HG02763 (cell line): ENCODE results near the gene RNFT2.

Source experiments
- ATAC-seq: cut with Tn5 transposase; IDR thresholded peaks from one replicate; pipeline ENCODE4 v1.9.1; 2021; ENCODE audit warnings: mild to moderate bottlenecking, moderate library complexity; ENCODE audit not compliant: unreplicated experiment

The RNFT2 gene

DNA sequence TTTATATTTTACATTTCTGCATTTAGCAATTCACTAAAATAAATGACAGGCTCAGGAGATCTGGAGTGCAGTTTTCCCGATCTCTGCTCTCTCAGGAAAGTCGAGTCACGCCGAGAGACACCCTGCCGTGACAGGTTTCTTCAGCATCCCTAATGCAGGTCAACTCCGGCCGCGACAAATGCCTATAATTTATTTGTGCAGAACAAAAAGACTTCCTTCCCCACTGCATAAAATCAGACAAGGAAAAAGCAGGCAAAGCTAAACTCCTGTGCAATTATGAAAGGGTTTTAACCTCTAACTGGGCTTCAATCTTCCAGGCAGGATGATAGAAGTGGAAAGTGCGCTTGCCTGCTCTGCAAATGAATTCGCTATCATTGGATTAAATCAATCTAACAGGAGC, 28.3 kb upstream of the RNFT2 start:
- ATAC-seq = no peak

DNA sequence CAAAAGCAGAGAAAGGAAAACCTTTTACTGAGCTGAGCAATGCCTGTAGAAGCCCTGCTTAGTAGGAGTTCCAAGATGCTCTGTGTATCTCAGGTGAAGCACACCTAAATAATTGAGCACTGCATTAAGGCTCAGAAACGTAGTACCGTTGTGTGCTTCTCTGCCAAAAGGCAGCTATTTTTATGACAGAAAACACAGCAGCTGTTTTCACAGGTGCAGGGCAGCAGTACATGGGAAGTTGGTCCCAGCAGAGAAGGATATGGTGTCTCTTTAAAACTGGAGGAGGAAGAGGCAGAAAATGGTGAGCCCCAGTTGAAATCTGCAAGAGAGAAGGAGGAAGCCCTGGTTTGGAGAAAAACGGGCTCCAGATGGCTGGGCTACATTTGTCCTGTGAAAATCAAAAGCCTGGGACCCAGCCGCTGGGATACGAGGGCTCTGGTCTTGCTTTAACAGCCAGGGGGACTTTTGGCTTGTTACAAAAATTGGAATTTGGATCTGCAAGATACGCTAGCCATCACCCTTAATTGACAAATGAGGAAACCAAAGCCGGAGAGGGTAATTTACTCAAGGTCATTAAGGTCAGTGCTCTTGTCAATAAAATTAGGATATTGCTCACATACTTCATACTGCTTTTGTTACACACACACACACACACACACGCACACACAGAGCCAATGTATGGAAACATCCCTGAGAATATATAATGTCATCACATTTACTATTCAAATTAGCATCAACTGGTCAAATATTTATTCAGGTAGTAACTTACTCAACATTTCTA, 27.6 kb upstream of the RNFT2 start:
- ATAC-seq = no peak

DNA sequence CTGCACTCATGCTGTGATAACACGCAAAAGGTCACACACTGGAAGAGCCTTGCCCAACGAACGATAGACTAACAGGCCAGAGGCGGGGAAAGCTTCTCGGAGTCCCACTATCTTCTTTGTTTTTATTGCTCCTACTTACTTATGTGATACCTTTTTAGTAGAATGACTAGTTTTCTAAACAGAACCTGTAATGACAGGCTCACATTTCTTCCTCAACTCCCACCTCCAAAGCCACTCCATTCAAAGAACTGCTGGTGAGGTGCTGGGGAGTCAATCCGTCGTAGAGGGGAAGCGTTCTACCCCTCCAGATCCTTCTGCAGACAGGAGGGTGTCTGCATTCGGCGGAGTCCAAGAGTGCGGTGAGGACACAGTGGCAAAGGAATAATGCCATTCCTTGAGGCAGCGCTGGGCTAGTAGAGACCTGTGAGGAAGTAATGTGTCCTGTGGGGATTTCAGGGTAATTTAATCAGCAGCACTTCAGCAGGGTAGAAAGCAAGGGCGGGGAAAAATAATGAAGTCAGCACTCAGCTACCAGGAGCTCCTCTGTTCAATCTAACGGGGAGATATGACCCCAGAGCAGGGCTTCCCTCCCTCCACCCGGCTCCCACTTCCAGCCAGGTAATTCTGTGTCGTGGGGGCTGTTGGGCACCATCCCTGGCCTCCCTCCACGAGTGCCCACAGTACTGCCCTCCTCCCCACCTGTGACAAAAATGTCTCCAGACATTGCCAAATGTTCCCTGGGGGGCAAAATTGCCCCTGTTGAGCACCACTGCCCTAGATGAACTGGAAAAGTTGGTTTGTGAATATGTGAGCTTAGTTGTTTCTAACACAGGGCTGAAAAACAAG, 25.4 kb upstream of the RNFT2 start:
- ATAC-seq = no peak

DNA sequence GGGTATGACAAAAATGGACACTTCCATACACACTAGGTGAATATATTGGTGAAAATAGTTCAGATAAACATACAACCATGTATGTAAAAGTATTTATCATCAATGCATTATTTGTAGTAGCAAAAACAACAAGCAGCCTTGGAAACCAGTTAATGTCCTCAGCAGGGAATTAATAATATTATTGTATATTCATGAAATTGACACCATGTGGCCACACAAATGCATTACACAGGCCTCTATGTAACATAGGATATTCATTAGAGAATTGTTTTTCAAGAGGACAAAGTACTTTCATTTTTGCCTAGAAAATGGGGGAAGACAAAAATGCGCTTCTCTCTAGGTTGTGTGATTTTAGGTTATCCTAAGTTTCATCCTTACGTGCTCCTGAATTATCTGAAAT, 24.6 kb upstream of the RNFT2 start:
- no peak for ATAC-seq

DNA sequence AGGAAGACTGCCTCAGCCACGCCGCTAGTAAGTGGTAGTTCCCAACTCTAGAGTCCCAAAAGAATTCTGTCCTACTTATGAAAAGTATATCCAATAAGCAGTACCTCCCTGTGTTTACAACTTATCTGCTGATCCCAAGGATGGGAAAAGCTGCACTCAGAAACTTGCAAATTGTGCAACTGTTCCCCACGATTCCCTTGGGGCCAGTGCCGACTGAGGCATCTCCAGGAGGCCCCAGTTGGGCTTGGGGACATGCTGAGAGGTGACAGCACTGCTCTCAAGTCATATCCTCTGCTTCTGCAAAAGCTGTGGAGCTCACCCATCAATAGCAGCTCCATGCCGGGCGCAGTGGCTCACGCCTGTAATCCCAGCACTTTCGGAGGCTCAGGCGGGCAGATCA, 23.9 kb upstream of the RNFT2 start:
- no peak for ATAC-seq

DNA sequence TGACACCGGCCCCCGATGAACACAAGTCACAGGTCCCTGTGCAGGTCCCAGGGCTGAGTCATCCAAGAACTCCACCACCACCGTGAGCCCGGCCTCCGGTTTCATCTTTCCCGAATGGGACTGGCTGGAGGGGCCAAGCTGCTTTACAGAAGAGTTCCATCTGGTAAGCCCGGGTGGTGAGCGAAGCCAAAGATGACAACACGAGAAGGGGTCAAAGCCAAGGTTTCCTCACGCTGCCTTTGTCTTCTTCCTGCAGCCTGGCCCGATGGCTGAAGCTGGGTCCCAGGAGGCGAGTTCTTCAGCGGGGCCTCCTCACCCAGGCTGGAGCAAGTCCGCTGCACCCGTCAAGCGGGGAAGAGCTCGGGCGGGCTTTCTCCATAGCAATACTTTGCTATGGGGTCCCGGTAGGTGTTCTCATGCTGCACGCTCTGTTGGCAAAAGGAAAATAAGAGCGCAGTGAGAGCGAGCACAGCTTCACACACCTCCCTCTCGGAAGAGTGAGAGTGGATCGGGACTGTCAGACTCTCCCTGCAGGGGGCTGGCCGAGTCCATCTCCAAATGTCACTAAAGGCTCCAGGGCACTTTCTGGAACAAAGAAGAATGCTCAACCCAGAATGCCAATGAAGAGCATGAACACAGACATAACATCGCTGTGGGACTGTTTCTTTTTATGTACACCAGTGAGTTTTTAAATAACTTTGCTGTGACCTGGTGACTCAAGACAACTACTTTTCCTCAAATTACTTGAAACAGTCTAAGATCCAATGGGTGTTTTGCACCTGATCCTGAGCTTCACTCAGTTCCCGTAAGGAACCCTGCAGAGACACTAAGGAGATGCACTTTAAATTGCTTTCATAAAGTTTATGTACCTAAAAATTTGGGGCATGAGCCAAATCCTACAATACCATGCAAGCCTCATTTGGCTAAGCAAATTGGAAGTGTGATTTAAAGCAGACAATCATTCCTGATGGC, 20.4 kb upstream of the RNFT2 start:
- ATAC-seq = no peak

DNA sequence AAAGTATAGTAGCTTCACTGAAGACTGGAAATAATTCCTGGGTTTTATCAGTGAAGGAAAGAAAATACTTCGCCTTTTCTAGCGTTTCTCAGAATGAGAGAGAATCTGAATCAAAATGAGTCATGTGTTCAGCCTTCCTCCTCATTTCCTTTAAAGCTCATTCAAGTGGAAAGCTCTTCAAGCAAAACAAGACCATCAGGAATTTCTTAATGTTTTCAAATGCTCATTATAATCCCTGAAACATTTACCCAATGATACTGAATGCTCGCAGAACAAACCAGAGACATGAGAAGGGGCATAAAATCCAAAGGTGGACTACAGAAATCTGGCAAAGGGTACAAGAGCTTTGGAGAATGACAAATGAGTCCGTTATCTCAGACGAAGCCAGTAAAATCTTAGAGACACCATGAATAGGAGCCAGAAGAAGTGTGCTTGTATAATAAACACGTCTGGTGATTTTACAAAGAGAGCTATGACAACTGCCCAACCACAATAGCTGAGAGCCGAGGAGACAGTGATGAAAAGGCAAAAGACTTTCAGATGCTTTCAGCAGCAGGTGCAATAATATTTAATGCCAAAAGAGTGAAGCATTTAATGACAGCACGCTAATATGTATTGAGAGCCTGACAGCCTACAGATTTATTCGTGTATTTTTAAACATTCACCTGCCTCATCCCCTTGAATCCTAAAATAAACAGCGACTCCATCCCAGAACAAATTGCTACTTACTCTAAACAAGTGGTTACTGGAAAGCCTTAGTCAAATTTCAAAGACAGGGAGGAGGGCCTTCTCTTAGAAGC, 19.3 kb upstream of the RNFT2 start:
- ATAC-seq = no peak

DNA sequence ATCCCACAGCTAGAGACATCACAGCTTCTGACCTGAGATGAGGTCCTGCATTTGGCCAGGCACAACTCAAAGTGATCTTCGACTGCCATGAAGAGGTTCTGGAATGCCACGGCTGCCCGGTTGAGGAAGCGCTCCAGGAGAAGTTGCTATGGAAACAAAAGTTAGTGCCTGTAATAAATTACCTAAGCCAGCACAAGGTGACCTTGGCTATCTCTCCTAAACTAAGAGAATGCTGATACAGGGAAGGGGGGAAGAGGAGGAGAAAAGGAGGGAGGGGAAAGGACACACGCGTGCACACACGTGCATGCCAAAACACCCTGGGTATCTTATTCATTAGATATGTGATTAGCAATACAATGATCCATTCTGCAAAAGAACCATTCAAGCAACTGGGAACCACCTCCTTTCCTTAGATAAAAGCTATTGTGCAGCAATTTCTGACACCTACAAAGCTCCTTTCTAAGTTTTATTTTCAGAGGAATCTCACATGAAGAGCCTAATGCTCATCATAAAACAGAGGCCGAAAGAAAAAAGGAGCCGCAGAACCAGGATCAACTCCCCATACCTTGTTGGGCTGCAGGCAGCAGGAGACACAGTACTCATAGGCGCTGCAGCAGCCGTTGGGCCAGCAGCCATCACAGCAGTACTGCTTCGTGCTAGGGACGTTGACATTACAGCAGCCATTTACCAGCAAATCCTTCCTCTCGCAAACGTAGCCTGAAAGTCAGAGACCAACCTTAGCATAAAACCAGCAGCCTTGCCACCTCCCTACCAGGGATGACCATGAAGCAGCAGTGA, 18.2 kb upstream of the RNFT2 start:
- no peak for ATAC-seq

DNA sequence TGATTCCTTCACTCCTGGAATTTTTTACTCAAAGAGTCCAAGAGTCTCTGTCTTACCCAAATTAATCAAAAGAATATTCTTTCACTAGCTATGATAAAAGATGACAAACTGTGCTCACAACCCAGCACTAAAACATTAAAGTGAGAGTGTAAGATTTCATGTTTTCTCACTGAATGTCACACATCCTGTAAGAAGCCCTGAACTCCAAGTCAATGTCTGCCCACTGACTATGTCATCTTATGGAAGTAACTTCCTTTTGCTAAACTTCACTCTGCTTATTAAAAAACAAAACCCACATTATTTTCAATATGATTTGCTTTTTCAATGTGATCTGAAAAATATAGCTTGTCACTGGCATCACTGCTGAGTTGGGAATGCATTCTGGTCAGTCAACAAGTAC, 15.9 kb upstream of the RNFT2 start:
- ATAC-seq = no peak

DNA sequence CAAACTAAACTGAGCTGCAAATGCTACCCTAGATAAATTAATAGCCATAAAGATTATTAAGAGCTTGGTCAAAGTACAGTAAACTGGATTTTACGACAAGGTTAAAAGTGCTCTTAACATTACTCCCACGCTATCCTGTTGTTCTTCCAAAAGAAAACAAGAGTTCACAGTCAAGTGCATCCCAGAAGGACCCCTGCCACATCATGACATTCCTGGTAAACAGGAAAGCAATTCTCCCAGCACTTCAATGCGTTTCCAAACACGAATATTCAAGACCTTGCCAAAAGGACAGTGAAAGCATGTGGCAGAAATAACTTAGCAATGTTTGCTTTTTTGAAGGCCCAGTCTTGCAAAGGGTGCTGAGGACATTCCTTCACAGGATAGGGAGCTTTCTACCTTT, 11.4 kb upstream of the RNFT2 start:
- ATAC-seq = no peak

DNA sequence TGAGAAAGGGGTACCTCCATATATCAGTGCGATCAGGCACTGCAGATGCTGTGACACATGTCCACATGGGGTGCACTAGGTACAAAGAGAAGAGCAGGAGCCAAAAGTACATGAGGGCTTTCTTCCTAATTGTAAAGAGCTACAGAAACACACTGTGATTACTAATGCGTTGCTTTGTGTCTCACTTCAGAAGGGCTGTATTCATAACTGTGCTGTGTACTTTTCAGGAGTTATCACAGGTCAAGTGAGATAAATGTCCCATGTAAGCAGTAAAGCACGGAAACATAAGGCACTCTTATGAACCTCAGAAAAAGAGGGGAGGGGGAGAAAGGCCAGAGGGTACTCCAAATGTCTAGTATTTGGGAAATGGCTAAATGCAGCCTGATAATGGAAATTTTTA, 10.9 kb upstream of the RNFT2 start:
- no peak for ATAC-seq

DNA sequence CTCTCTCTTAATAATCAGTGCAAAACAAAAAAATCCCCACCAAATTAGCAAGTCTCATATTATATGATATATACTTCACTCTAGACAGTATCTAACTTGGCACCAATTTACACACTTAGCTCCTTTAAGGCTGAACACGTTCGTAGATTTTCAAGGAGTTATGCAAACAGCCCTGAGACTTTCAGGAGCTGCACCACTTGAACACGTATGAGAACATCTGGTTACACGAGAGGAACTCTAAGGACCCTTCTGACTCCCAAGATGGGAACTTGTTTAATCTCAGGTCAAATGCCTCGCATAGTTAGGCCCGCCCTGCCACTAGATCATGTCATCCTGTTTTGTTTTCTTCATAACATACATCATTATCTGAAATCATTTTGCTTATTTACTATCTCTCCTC, 10.2 kb upstream of the RNFT2 start:
- no peak for ATAC-seq

DNA sequence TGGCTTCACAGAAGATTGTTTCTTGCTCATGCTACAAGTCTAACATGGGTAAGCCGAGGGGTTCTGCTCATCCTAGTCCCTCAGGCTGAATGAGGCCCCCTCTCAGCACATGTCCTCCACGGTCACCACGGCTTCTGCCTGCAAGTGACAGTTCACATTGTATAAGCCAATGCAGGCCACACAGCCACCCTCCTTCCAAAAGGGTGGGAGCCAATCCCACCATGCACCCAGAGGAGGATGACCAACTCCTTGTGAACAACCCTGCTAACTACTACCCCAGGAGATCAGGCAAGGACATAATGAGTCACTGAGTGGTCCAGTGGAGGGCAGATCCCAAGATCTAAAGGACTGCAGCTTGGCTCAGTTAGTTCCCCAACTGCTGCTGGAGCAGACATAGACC, 6.3 kb upstream of the RNFT2 start:
- no peak for ATAC-seq

DNA sequence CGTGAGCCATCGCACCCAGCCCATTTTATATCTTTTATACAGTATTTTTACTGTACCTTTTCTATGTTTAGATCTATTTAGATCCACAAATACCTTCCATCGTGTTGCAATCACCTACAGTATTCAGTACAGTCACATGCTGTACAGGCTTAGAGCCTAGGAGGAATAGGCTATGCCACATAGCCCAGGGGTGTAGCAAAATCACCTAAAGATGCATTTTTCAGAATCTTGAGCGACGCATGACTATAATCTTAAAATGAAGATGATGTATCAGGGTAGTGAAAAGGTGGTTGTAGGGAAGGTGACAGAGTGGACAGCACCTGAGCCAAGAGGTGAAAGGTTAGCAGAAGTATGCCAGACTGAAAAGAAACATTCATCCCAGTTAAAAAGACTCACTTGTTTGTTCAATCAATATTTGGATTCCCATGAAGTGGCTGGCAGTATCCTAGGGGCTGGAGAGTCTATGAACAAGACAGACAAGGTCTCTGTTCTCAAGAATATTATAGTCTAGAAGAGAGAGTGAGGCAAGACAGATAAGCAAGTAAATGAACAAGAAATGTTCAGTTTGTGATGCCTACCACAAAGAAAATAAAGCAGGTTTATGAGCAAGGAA, 3.9 kb upstream of the RNFT2 start:
- ATAC-seq = no peak

DNA sequence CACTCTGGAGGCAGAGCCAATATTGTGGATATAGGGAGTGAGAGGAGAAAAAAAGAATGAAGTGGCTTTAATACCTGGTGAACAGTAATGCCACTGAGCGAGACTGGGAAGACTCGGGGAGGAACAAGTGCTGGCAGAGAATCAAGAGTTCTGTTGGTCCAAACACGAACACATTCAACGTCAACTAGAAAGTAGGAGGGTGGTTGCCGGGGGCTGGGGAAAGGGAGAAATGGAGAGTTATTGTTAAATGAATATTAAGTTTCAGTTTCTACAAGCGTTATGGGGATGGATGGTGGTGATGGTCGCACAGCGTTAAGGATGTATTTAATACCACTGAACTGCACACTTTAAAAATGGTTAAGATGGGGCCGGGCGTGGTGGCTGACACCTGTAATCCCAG, 3.0 kb upstream of the RNFT2 start:
- no peak for ATAC-seq

DNA sequence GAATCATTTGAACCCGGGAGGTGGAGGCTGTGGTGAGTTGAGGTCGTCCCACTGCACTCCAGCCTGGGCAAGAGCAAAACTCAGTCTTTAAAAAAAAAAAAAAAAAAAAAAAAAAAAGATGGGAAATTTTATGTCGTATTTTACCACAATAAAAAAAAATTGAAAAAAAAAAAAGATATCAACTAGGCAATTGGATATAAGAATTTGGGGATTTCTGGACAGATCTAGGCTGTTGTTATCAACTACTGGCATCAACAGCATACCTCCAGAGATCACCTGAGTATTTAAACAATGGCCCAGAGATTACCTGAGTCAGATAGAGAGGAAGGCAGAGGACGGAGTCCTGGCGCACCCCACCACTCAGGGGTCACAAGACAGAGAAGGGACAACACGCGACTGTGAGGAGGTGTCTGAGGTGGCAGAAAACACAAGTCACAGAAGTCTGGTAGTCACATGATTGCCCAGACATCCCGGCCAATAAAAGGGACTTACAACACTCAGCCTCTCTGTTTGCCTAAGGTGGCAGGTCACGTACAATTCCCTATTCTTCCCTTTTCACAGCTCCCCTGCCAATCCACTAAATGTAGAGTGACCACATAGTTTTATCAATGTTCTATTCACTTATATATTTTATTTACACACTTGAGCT, 2.0 kb upstream of the RNFT2 start:
- ATAC-seq = no peak

DNA sequence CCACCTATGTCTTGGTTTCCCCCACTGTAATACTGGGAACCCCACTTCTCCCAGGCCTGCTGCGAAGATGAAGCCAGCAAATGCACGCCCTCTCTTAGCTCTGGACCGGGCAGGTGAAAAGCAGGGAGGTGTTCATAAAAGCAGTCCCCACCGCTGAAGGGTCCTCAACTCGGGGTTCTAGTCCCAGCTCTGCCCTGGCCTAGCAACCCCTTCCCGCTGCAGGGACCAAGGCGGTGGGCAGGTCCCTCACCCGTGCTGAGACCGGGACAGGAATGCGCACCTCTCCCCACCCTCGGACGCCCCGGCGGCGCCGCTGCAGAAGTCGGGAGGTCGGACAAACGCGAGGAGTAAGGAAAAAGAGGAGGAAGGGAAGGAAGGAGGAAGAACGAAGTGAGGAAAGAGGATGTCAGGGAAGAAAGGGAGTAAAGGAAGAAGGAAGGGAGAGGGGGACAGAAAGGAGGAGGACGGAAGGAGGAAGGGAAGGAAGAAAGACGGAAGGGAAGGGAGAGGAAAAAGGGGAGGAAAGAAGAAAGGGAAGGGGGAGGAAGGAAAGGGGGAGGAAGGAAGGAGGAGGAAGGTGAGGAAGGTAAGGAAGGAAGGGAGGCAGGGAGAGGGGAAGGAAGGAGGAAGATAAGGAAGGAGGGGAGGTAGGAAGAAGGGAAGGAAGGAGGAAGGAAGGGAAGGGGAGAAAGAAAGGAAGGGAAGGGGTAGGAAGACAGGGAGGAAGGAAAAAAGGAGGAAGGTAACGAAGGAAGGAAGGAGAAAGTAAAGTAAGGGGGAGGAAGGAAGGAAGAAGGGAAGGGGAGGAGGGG, 947 bp upstream of the RNFT2 start:
- no peak for ATAC-seq

DNA sequence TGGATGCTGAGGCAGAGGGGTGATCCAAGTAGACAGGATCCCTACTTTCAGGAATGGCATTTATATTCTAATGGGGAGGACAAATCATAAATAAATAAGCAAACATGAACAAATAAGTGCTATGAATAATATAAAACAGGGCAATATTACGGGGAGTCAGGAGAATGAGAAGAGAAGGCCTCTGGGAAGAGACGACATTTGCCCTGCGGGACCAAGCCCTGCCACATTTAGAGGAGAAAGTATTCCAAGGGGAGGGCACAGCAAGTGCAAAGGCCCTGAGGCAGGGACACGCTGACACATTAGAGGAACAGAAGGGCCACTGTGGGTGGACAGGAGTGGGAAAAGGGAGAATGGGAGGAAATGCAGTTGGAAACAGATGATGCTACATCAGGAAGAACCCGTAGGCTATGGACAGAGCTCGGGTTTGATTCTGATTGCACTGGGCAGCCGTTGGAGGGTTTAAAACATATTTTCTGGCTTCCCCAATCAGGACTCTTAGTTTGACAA, 1.3 kb downstream of the RNFT2 start:
- no peak for ATAC-seq
